Transverse colon (tissue), 4 donors: Measurements from ENCODE around the gene LRRC57.

Source experiments
- POLR2AphosphoS5 ChIP-seq, 3 donors: sonication (generic); formaldehyde crosslinking; IDR thresholded peaks; one replicate each; pipeline ENCODE4 v1.6.1; 2016; ENCODE audit warnings: antibody characterized with exemption in 3 of 3
- TF ChIP-seq, protein P1 (sequence below), 5 experiments: fragments of 200-600 bp in 3 of 5; fragments of 450-650 bp in 2 of 5; sonication (generic) in 3 of 5; IDR thresholded peaks; 1 replicate in 2 of 5; 2 replicates in 3 of 5; pipeline ENCODE4 v1.5.1; 2016 to 2017; ENCODE audit warnings: antibody characterized with exemption in 5 of 5, inconsistent platforms in 3 of 5, mild to moderate bottlenecking in 2 of 5, moderate library complexity in 1 of 5

DNA sequence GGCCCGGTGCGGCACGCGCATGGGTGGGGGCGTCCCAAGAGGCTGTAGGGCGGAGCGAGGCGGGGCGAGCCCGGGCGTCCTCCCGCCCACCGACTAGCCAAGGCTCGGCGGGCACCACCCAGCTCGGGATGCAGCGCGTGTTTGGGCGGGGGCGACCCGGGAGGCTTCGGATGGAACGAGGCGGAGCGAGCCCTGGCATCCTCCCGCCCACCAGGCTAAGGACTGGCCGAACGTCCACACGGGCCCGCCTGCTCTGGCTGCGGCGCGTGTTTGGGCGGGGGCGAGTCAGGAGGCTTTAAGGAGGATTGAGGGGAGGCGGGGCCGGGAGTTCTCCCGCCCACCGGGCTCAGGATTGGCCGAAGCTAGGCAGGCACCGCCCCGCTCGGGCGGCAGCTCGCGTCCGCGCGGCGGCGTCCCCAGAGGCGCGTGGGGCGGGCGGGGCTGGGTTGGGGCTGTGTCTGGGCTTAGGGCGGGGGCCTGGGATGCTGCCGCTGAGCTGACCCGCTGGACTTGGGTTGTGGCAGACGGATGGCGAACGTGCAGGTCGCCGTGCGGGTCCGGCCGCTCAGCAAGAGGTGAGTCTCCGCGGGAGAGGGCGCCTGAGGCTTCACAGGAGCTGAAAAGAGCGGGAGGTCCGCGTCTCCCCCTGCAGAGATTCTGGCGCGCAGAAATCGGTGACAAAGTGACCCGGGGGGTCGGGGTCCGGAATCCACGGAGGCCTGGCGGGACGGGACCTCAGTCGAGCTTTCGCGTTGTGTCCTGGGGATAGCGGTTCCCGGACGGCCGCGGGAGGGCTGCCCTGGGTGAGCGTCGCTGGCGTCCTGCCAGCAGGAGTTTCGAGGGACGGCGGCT is 26.8 kb upstream of the LRRC57 start, which contains the start of gene STARD9:
- TF ChIP-seq, protein P1, sequence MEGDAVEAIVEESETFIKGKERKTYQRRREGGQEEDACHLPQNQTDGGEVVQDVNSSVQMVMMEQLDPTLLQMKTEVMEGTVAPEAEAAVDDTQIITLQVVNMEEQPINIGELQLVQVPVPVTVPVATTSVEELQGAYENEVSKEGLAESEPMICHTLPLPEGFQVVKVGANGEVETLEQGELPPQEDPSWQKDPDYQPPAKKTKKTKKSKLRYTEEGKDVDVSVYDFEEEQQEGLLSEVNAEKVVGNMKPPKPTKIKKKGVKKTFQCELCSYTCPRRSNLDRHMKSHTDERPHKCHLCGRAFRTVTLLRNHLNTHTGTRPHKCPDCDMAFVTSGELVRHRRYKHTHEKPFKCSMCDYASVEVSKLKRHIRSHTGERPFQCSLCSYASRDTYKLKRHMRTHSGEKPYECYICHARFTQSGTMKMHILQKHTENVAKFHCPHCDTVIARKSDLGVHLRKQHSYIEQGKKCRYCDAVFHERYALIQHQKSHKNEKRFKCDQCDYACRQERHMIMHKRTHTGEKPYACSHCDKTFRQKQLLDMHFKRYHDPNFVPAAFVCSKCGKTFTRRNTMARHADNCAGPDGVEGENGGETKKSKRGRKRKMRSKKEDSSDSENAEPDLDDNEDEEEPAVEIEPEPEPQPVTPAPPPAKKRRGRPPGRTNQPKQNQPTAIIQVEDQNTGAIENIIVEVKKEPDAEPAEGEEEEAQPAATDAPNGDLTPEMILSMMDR (IDR thresholded peaks at IDR 0.05) = no peak
- peak; percentile 64 to 88 (median 65) for TF ChIP-seq POLR2AphosphoS5 (IDR thresholded peaks at IDR 0.05)
